HG02588 (cell line): ENCODE results near the gene PTPRG.

ENCODE experiments used
- ATAC-seq: cut with Tn5 transposase; IDR thresholded peaks from one replicate; pipeline ENCODE4 v1.9.1; 2021; ENCODE audit warnings: mild to moderate bottlenecking, moderate library complexity; ENCODE audit not compliant: unreplicated experiment

The PTPRG gene

DNA sequence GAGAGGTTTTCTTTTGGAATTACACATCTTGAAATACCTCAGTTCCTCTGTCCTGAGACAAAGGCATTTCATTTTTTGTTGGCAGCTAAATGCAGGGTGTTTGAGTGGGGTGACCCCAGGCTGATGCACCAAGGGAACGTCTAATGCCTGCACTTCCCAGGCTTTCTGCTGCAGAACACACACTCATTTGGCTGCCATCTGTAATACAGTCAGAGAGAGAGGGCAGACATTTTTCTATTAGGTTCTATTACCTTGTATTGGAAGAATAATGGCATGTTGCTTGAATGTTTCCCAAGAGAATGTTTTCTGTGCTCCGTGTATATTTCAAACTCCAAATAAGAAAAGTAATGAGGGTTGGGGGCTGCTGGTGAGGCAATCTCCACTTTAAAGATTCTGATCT is 87.1 kb downstream of the PTPRG start:
- no peak for ATAC-seq

DNA sequence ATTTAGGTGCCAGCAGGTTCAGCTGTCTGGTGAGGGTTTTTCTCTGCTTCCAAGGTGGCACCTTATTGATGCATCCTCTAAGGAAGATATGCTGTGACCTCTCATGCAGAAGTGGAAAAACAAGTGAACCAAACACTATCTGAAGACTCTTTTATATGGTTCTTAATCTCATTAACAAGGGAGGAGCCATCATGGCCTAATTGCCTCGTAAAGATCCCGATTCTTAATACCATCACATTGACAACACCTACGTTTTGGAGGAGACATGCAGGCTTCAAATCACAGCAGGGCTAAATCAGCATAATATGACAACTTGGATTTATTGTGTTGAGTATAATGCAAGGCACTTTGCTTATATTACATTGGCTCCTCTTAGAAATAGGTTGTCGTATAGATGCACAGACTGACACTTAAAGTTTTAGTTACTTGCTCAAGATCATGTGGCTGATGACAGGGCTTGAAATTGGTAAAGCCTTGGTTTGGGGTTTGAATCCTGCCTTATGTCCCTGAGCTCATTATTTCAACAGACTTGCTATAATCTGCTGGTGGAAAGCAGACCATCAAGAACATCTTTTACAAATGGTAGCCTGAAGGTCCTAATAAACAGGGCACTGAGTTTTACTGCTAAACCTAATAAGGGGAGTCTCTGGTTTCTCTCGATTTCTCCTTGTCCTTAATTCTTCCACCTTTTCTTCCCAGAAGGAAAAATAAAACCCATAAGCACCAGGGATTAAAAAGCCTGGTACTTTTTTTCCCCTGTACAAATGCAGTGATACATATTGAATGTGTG is 88.2 kb downstream of the PTPRG start:
- ATAC-seq: no peak

DNA sequence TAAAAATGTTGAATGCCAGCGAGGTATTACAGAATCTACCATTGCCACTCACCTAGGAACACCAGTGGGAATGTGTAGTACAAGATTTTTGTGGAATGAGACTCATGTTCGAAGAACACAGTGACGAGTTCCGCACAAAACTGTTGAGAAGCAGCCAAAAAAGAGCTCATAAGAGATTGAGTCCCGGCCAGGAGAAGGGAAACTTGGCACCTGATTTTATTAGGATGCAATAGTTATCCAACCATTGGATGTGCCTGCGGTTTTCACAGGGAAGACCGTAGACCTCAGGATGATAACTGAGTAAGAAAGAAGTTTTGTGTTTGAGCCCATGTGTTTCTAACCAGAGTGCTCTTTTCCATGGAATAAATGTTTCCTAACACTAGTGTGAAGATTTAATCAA is 88.9 kb downstream of the PTPRG start:
- no peak for ATAC-seq

DNA sequence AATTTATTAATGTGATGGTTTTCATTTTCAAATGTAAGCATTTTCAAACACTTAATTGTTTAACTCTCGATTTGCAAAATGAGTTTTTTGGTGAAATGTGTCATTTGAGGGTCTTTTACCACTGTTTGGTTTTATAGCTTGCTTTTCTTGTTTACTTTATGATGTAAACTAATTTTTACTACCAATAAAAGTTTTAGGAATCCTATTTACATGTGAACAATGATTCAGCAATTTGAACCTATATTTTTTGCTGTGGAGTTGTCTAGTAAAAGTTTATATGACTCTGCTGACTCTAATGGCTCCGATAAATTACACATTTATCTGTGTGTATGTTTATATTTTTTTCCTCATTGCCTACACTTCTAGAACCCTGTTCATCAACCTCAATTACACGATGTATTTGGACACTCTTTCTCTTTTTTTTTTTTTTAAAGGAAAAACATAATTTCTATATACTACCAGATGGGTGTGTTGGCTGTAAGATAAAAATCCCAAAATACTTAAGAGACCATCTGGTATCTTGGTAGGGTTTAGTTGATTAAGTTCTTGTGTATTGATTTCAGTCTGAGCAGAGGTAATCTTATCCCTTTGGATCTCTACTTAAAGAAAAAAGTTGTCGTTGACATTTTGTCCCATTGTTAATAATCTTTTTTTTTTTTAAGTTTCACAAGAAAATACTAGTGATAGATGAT is 89.5 kb downstream of the PTPRG start:
- no peak for ATAC-seq

DNA sequence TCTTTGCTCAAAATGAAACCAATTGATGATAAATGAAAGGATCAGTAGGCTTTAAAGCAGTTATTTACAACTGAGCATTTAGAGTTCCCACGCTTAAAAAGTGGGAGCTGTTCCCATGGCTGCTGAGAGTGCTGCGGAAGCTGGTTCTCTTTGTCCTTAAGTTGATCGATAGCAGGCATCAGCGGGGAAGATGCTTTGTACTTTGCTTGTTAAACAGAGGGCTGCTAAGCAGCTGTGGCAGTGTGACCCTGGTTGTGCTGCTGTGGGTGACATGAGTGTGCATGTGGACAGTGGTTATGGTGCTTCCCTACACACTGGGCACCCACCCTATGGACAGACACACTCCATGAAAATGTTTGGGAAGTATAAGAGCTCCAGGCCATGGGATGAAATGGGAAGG is 96.3 kb downstream of the PTPRG start:
- ATAC-seq: no peak

DNA sequence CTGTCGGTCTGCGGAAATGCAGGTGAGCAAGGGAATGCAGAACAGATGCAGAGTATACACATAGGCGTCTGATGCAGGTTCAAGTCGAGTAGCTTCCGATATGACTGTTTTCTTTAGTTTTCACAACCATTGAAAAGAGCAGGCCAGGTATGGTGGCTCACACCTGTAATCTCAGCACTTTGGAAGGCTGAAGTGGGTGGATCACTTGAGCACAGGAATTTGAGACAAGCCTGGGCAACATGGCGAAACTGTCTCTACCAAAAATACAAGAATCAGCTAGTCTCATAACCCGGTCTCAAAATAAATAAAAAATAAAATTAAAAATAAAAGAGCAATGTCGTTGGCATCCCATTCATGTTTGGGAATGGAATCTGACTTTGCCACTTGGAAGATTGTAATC is 101.5 kb downstream of the PTPRG start:
- no peak for ATAC-seq

DNA sequence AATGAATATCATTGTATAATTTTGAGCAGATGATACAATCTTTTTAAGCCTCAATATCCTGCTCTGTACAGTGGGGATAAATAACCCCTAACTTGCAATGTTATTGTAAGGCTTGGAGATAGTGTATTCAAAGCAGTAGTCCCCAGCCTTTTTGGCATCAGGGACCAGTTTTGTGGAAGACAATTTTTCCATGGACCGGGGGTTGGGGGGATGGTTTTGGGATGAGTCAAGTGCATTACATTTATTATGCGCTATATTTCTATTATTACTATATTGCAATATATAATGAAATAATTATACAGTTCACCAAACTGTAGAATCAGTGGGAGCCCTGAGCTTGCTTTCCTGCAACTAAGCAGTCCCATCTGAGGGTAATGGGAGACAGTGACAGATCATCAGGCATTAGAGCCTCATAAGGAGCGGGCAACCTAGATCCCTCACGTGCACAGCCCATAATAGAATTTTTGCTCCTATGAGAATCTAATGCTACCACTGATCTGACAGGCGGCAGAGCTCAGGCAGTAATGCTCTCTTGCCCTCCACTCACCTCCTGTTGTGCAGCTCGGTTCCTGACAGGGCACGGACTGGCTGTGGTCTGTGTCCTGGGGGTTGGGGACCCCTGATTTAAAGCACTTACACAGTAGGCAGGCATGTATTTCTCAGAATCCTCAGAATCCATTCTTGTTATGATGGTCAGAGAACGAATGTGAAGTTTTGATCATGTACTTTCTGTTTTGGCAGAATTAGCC is 102.2 kb downstream of the PTPRG start:
- ATAC-seq: no peak

DNA sequence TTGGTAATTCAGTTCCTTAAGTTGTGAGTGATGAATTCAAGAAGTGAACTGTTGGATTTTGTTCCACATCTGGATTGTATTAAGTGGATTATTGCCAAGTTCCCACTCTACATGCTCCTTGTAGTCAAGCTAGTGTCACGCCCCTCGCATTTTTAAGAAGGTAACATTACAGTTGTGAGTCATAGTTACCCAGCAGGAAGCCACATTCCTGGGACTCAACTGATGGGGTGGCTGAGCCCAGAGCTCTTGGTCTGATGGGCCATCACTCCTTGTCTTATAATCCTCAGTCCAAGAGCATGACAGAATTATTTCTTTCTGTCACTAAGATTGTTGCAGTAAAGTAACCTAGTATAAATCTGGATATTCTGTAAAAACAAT is 102.7 kb downstream of the PTPRG start:
- no peak for ATAC-seq

DNA sequence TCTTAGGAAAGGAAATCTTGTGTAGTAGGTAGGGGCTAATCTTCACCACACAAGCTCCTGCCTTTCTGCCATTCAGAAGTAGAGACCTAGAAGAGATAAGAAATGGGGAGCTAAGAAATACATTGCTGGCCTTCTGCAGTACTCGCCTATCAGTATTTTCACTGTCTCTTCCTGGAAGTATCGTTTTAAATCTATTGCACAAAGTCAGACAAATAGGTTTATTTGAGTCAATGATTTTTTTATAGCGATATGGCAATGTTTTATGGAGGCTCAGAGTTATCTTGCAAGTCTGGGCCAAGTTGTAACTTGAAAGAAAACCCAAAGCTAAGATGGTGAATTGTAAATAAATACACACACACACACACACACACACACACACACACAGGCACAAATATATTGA is 103.8 kb downstream of the PTPRG start:
- no peak for ATAC-seq

DNA sequence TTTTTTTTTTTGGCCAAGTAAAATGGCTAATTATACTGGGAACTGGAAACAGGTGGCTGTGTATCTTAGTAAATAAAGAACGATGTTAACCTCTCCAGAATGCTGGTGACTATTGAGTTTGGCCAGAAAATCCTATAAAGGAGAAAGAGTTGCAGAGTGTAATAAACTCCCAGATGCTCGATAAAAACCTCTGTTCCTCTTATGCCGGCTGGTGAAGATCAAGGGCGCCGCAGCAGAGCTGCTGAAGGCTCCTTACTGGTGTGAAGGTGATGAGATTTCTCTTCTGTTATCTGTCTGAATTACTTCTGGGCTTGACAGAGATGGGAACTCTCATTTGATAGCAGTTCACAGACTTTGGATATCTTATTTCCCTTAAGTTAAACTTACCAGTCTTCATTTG is 104.6 kb downstream of the PTPRG start:
- no peak for ATAC-seq

DNA sequence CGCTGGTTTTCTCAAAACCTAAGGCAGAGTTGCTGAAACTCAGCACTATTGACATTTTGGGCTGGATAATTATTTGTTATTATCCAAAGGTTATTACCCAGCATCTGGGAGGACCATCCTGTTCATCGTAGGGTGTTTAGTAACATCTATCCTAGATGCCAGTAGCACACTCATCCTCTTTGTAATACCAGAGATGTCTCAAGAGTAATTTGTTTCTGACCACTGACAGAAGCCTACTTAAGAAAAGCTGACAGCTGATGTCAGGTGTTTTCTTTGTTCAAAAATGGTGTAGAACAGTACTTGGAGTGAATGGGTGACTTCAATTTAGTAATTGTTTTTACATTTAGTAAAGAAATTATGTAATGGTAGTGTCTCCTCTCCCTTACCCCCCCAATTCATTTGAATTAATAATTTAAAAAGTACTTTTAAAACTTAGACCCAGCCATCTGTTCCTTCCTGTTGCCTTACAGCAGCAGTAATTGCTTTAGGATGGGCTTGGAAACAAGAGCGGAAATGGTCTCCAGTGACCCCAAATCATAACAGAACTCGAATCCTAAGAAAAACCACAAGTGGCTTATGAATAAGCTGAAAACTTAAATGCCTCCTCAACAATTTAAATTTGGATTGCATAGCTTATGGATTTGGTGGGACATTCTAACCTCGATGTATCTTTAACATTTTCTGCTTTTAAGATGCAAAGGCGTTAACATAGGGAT is 105.4 kb downstream of the PTPRG start:
- no peak for ATAC-seq

DNA sequence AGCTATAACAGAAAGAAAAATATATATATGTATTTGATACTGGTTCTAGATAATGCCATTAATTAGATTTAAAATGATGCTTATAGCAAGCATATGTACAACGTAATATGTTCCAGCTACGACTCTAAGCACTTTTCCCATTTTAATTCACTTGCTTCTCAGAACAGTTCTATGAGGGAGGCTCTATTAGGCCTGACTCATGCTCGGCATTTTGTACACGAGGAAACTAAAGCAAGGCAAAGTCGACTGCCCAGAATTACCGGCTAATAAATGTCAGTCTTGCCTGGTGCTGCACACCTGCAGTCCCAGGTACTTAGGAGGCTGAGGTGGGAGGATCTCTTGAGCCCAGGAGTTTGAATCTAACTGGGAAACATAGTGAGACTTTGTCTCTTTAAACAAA is 106.0 kb downstream of the PTPRG start:
- no peak for ATAC-seq

DNA sequence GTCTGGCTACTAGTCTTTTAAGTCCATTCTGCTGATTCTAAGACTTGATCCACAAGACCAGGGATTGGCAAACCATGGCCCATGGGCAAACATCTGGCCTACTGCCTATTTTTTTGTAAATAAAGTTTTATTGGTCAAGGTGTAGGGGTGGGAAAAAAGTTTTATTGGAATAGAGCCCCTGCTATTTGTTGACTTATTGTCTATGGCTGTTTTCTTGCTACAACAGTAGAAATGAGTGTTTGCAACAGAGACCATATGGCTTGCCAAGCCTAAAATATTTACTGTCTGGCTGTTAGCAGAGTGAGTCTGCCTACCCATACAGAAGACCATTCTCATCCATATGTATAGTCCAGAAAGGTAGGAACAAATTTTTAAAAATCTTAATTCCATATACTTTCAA is 106.4 kb downstream of the PTPRG start:
- ATAC-seq: no peak

DNA sequence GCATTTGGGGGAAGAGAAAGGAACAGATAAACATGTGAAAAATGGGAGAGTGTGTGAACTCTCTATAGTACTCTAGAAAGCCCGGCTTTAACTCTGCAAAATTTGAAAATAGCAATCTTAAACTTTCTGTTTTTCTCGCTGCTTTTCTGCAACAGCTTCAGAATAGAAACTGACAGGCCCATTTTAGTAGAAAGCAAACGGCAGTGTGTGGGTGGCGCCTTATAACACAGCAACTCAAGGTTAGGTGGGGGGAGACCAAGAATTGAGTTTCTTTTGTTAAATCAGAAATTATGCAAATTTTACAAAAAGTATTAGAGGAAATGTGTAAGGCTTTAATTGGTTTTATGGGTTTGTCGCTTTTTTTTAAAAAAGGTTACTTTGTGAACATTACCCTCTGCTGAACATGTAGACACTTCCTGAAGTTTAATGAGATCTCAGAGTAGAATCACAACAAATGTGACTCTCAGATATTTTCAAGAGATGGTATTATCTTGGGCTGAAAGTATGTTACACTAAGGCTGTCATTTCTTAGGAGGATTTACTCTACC is 107.0 kb downstream of the PTPRG start:
- ATAC-seq: no peak

DNA sequence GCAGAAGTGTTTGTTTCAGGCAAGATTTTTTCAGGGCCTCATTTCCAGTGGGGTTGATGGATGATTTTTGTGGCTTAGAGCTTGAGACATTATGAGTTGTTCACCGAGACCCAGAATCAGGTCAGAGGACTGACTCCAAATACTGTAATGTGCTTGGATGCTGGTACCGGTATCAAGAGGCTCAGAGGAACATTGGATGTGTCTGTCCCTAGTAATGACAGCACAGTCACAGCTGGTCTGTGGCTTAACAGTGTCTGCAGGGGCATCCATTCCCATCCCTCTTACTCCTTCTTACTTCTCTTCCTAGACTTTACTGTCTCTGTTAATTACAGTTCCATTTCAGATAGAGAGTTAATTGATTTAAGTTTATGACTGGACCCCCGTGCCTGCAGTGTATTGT is 107.8 kb downstream of the PTPRG start:
- ATAC-seq: no peak

DNA sequence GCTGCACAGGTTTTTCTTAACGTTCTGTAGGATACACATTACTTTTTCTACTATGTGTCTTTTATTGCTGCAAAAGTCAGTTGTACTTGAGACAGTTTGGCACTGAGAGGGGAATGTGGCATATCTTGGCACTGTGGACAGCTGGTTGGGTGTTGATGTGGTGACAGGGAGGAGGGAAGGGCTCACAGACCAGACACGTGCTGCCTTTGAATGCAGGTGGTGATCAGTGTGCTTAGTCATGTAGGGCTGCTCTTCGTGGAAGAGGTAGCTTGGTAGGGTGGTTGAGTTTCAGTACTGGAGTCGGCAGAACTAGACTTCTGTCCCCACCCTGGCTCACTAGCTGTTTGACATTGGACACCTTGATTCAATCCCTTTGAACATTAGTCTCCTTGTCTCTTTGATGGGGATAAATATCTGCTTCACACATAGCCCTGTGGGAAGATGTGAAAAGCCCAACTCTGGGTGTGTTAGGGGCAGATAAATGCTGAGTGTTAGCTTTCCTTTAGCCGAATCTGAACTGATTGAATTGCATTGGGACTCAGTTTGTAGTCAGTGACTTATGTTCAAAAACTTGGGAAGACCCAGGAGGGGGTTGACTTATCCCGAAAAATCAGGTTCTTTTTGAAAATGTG is 108.4 kb downstream of the PTPRG start:
- ATAC-seq: no peak

DNA sequence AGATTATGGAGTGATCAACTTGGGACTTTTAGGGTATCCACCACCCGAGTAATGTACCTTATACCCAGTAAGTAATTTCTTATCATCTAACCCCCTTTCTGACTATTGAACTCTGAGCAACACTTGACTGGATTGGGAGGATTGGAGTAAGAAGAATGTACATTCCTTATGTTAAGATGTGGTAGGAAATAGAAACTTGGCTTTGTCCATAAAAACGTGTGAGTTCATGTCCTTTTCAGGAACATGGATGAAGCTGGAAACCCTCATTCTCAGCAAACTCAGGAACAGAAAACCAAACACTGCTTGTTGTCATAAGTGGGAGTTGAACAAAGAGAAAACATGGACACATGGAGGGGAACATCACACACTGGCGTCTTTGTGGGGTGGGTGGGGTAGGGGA is 112.3 kb downstream of the PTPRG start:
- ATAC-seq: no peak

DNA sequence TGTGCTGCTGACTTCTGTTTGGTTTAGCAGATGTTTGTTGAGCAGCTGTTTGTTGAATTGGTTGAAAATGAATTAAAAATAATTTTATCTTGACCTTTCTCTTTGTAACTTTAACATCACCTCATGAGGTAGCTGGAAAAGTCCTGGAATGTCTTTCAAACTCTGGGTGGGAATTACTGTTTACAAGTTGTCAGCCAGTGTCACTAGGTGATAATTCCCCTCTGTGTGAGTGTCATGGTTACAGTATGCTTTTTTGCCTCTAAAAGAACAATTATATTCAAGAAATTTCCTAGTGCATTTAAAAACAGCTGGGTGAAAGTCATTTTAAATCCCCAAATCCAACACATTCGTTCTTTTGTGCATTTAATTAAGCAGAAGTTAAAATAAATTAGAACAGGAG is 113.2 kb downstream of the PTPRG start:
- ATAC-seq: no peak

DNA sequence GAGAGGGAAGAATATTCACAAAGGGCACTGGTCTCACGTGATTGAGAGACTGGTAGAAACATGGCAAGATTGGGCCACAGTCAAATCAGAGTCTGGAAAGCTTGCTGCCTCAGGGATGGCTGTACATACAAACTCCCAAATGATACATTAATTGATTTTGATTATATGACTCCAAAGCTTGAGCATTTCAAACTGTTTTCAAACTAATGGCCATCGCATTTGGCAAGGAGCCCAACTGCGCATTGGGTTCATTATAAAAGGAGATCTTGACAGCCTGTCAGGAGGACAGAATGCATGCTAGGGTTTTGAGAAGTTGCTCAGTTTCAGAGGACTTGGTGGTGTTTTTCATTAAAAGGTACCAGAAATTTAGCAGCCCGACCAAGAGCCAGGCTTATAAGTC is 117.7 kb downstream of the PTPRG start:
- ATAC-seq: no peak

DNA sequence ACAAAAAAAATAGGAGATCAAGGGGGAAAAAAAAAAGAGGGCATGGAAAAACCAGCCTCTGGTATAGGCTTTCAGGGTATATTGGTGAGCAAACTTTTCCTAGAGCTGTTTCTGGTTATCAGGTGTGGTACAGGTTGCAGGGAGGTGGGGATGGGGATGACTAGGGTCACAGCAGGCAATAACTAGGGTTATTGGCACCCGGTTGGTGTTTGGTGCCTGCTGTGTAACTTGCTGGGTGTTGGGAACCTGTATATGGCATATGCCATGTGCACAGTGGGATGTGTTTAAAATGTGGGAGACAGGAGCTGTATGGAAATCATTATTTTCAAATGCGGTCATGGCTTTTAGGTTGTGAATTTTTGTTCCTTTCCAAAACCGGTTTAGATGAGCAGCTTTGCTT is 119.2 kb downstream of the PTPRG start:
- no peak for ATAC-seq

DNA sequence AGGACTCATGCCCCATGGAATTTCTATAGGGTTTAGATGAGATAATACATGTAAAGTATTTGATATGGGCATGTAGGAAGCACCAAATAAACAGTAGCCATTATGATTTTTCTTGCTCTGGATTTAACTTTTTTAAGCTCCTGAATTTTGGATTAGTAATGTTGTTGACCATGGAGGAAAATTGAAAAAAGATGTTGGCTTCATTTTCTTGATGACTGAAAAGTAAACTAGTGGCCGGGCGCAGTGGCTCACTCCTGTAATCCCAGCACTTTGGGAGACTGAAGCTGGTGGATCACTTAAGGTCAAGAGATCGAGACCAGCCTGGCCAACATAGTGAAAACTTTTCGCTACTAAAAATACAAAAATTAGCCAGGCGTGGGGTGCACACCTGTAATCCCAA is 120.3 kb downstream of the PTPRG start:
- no peak for ATAC-seq
